GM19395 (cell line): ENCODE measurements around the gene NPAS3.

Experiments used
- ATAC-seq: cut with Tn5 transposase; IDR thresholded peaks from one replicate; pipeline ENCODE4 v1.9.1; 2021; ENCODE audit warnings: mild to moderate bottlenecking, moderate library complexity; ENCODE audit not compliant: unreplicated experiment

The NPAS3 gene

DNA sequence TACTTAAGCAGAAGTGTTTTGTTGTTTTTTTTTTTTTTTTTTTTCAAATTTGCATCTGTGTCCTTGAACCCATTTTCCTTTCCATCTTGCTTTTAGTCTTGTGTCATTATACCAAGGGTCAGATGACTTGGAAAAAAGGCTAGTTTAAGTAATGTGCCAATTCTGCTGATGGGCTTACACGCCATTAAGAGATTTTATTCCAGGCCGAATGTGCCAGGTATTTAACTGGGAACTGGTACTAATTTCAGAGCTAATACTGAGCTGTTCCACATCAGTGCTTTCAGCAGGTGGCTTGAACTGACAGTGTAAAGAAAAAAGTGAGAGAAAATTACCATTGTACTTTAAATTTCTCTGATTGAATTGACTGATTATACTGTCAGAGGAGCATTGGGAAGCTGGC is 224.9 kb downstream of the NPAS3 start:
- no peak for ATAC-seq

DNA sequence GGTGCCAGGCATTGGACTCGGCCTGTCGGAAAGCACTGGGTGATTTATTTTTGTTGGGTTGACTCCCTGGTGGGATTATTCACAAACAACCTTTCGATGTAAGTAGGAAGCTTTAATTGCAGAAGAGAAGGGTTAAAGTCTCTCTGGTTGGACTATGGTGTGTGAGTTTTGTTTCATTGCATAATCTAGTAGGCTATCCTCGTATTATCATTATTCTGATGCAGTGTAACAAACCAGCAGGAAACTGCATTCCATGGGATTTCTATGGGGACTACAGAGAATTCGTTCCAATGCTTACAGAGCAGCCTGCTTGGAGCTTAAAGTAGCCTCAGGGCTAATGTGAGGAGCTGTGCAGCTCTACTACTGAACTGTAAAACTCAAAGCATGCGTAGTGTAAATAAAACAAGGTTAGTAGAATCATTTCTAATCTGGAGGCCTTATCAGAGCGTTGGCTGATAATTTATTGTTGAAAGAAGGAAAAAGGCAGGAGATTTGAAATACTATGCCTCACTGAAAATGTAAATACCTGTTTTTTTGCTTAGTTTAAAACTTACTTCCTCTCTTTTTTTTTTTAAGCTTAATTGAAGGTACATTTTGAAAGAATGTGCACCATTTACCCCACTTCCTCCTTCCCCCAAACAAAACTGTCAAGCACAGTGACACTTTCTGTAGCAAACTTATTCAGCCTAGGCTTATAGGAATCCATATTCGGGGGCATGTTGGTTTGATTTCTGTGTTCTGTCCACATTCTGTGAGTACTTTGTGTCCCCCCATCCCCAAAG is 226.7 kb downstream of the NPAS3 start:
- no peak for ATAC-seq

- ATAC-seq = no peak
These were observed 227.2 kb downstream of the NPAS3 start for GRCh38 chr14:33165926-33166289.

GRCh38 chr14:33175951-33176350 is 237.3 kb downstream of the NPAS3 start:
- ATAC-seq = no peak

DNA sequence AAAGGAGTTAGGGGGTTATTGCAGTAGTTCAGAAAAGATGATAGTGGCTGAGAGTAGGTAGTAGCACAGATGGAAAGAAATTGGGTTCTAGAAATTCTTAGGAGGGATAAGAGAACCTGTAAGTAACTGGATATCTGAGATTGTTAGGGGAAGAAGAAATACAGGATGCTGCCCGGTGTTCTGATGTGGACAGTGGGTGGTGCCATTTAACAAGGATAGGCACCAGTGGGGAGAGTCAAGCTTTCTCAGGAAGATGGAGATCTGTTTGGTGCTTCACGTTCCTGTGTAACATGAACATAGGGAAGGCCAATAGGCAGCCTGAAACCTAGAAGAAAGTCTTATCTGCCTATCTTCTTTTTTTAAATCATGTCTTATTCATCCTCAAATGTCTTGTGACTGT is 245.9 kb downstream of the NPAS3 start:
- no peak for ATAC-seq

DNA sequence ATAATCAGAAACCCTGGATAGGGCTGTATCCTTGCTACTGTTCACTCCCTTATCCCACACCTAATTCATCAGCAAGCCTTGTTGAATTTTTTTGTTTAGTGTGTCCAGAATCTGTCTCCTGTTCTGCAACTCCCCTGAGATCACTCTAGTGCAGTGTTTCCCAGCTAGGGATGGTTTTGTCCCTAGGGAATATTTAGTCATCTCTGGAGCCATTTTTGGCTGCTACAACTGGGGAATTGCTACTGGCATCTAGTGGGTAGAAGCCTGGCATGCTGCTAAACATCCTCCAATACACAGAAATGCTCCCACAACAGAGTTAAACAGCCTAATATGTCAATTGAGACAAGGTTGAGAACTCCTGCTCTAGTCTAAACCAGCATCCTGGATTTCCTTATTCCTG is 248.0 kb downstream of the NPAS3 start:
- ATAC-seq = no peak

DNA sequence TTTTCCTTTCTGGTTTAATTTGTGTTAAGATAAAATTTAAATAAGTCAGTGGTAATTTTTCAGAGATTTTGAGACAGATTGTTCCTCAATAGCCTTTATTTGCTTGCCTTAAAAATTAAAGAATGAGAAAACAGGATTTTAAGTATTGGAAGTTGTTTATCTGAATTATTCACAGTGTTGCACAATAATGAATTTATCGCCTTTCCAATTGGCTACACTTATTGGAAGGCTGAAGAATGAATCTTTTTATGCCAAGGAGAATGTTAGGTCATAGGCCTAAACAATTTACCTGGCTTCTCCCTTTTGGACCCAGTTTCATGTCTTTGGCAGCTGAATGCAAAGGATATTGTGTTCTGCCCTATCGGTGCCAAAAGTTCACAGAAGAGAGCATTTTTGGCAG is 250.2 kb downstream of the NPAS3 start:
- ATAC-seq = no peak

DNA sequence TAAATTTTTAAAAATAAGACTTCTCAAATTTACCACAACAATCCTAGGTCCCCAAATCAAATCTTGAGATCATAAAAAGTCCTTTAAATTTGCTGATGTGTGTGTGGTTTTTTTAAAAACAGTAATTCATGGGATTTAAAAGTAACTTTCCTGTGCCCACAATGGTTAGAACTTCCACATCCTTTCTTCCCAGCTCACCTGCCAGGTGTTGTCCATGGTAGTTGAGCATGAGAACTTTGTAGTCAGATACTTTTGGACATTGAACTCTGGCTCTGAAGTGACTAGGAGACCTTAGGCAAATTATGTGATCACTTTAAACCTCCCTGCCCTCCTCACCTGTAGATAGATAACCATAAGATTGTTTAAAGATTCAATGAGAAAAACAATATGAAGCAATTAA is 253.2 kb downstream of the NPAS3 start:
- ATAC-seq = no peak

DNA sequence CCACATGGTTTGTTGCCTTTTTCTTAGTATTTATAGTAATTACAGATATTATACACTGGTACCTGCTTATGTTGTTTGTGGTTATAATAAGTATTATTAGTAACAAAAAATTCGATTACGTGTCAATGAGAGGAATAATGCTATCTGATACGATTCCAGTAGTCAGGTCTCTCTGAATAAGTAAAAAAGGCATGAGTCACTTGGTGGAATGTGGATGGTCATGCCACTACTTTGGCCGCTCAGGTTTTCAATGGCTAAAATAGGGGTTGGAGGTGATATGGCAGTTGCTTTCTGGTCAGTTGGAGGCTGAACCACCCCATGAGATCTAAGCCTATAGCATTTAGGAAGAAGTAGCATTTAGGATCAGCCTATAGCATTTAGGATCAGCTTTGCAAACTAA is 255.9 kb downstream of the NPAS3 start:
- ATAC-seq = no peak

DNA sequence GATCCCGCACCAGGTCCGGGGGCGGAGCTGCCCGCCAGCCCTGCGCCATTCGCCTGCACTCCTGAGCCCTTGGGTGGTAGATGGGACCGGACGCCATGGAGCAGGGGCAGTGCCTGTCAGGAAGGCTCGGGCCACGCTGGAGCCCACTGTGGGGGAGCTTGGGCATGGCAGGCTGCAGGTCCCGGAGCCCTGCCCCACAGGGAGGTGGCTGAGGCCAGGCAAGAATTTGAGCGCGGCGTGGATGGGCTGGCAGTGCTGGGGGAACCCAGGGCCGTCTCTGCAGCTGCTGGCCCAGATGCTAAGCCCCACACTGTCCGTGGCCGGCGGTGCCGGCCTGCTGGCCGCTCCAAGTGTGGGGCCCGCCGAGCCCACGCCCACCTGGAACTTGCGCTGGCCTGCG is 260.0 kb downstream of the NPAS3 start:
- no peak for ATAC-seq

DNA sequence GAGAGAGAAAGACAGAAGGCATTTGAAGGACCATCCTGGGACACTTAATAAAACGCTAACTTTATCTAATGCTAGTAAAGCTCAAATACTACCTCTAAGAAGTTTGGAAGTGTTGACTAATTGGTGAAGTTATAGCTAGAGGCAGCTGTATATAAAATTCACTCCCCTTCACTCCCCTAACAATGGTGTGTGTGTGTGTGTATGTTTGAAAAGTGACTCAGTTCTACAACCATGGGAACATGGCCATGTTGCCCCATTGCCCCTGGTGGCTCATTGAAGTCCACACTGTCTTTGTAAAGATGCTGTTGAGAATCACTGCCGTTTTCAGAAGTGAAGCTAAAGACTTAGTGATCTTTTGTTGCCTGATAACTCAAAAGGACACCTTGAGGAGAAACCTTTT is 262.4 kb downstream of the NPAS3 start:
- no peak for ATAC-seq

- no peak for ATAC-seq
These were observed 268.3 kb downstream of the NPAS3 start for GRCh38 chr14:33206981-33207380.

GRCh38 chr14:33207467-33208017 is 268.9 kb downstream of the NPAS3 start:
- ATAC-seq = no peak

DNA sequence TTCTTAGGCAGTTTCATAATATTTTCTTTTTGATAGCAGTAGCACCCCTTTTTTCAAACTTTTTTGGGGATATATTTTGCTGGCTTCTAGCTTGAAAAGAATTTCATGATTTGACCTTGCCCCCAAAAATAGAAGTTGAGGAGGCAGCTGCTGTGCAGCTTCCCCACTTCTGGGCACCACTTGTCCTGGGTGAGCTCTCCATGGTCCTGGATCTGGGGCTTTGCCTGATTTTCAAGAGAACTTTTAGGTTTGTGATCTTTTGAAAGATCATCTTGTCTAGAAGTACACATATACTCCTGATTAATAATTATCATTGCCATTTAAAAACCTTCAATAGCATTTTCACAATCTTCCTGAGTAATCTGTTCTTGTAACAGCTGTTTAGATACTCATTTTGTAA is 271.6 kb downstream of the NPAS3 start:
- no peak for ATAC-seq

DNA sequence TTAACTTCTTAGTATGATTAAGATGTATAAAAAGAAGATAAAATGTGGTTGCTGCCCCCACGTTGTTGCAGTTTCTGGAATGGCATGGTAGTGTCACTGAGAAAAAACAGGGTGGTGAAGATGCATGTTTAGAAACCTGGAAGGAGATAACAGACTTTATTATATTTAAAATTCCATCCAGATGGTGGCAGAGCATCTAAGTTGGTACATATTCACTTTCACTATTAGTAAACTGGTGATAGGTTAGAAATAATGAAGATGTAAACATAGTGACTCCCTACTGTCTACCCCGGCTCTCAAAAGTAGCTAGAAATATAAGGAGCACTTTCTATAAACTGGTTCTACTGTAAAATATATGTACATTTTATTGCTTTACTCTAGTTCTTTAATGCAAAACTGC is 279.3 kb downstream of the NPAS3 start:
- no peak for ATAC-seq

GRCh38 chr14:33219957-33220356 is 281.3 kb downstream of the NPAS3 start:
- ATAC-seq = no peak

GRCh38 chr14:33229269-33229929 is 290.7 kb downstream of the NPAS3 start:
- ATAC-seq = no peak

GRCh38 chr14:33230021-33230420 is 291.3 kb downstream of the NPAS3 start:
- ATAC-seq = no peak

- ATAC-seq = no peak
These were observed 293.4 kb downstream of the NPAS3 start for GRCh38 chr14:33232031-33232430.

DNA sequence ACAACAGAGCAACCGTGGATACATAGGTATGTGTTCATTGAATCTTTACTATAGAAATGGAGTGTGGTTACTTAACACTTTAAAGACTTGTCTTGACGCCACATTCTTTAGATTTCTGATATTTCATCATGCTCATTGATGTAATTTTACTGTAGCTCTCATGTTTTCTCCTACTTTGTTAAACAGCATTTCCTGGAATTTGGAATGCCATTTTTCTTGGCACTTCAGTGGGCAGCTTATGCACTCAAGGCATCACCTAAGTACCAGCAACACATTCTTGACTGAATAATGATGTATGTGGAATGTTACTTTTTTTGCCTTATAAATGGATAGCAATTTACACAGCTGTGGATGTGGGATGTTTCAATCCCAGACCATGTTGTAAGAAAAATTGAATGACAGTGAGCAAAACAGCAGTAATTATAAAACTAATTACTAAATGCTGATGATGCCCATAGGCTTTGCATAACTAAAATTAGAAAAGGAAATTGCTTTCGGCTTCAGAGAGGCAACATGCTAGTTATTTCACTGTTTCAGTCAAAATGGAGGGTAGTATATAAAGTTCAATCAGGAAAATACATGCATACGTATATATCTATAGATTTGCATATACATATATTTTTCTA is 298.5 kb downstream of the NPAS3 start:
- ATAC-seq = no peak

DNA sequence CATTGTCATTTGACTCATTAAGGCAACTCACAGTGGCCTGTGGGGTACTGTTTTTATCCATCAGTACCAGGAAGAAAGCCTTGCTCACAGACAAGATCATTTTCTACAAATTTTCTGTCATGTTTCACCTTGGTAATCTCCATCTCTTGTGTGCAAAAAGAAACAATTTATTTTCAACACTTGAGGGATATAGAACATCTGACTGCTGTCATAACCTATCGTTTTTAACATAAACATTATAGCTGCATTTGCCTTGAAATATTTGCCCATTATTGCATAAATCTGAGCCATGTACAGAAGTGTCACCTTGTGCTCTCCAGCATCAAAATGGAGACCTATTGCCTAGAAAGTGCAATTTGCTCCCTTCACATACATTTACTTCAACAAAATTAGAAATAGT is 300.8 kb downstream of the NPAS3 start:
- ATAC-seq = no peak

- no peak for ATAC-seq
These were observed 301.8 kb downstream of the NPAS3 start for GRCh38 chr14:33240466-33240865.
